BJ (cell line): Measurements from ENCODE around the gene IZUMO4. TPM values are rescaled to one million over a fixed set of nuclear protein-coding genes. Genes with fewer than 3 reads are reported as not detected.

Source experiments
- CTCF ChIA-PET: fragments of 350-600 bp; formaldehyde crosslinking; extraction: SDS; loops from one replicate; lab custom pipeline; 2021; ENCODE audit warnings: antibody characterized with exemption, inconsistent platforms; lab: Yijun Ruan, JAX
- POLR2A ChIA-PET: fragments of 300-600 bp; sonication (Branson Sonifier 250); formaldehyde crosslinking; extraction: SDS; loops from one replicate; lab custom pipeline; 2021; ENCODE audit warnings: antibody characterized with exemption; lab: Charles Lee
- DNase-seq: peaks from one replicate; pipeline ENCODE4 v3.0.0-alpha.2; 2011; ENCODE audit warnings: low read depth
- H3K27me3 ChIP-seq: 2 replicates; pipeline ENCODE4 v1.6.0; 2011; ENCODE audit warnings: low read length; ENCODE audit not compliant: control insufficient read depth, insufficient read depth
- H3K36me3 ChIP-seq: 2 replicates; pipeline ENCODE4 v1.5.1; 2011; ENCODE audit warnings: low read length; ENCODE audit not compliant: control insufficient read depth, insufficient read depth
- H3K4me3 ChIP-seq: 2 replicates; pipeline ENCODE4 v1.5.1; 2011; ENCODE audit warnings: low read depth, mild to moderate bottlenecking, control low read depth, low read length
- polyA plus RNA-seq: library from polyadenylated mRNA; depleted of rRNA; stranded (reverse); fragments of >200 nt; gene quantifications from 2 replicates; pipeline ENCODE4 v1.2.3, GENCODE V29; 2011
- TF ChIP-seq, protein P1 (sequence below): IDR thresholded peaks from 2 replicates; pipeline ENCODE4 v1.5.1; 2011; ENCODE audit warnings: low read depth, mild to moderate bottlenecking, control low read depth, inconsistent platforms, low read length, moderate library complexity; ENCODE audit not compliant: insufficient read depth

IZUMO4 gene
- polyA plus RNA-seq, 1 experiment: 1.3 TPM

- ChIA-PET POLR2A (interaction anchor here (0.6 kb wide), 1 partner anchor 16 kb away, joined by 3 read pairs; no protein-coding TSS in a partner anchor), CTCF (interaction anchor here (0.5 kb wide), 1 partner anchor 340 kb away, joined by 5 read pairs; no protein-coding TSS in a partner anchor)
- Histone ChIP-seq H3K36me3 (peaks cover 30% of the 10 kb centered on the region), H3K27me3 (no peaks in the 10 kb centered on the region), H3K4me3 (no peak overlapping the region)
- TF ChIP-seq, protein P1, sequence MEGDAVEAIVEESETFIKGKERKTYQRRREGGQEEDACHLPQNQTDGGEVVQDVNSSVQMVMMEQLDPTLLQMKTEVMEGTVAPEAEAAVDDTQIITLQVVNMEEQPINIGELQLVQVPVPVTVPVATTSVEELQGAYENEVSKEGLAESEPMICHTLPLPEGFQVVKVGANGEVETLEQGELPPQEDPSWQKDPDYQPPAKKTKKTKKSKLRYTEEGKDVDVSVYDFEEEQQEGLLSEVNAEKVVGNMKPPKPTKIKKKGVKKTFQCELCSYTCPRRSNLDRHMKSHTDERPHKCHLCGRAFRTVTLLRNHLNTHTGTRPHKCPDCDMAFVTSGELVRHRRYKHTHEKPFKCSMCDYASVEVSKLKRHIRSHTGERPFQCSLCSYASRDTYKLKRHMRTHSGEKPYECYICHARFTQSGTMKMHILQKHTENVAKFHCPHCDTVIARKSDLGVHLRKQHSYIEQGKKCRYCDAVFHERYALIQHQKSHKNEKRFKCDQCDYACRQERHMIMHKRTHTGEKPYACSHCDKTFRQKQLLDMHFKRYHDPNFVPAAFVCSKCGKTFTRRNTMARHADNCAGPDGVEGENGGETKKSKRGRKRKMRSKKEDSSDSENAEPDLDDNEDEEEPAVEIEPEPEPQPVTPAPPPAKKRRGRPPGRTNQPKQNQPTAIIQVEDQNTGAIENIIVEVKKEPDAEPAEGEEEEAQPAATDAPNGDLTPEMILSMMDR: no peak
- no peak for DNase-seq
These were observed 43.4 kb downstream of the IZUMO4 start for GRCh38 chr19:2140138-2140569.

DNA sequence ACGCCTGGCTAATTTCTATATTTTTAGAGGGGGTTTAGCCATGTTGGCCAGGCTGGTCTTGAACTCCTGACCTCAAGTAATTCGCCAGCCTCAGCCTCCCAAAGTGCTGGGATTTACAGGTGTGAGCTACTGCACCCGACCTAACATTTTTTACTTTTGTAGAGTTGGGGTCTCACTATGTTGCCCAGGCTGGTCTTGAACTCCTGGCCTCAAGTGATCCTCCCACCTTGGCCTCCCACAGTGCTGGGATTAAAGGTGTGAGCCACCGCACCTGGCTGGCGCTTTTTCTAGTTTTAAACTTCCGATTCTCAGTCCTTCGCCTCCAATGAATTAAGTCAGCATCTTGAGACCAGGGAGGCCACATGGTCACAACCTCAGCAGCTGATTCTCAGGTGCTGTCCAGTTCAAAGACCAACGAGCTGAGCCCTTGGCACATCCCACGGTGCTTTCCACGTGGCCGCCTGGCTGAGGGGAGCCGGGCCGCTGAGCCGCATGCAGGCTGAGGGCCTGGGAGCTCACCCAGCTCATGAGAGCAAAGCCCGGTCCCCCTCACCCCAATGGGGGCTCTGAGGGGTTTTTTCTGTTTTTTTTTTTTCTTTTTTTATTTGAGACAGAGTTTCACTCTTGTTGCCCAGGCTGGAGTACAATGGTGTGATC is 45.6 kb downstream of the IZUMO4 start:
- POLR2A ChIA-PET: no interaction called here
- TF ChIP-seq, protein P1: no peak
- Histone ChIP-seq H3K36me3 (peaks cover 17% of the 10 kb centered on the region), H3K27me3 (no peaks in the 10 kb centered on the region), H3K4me3 (no peak overlapping the region)
- no peak for DNase-seq
- CTCF ChIA-PET: interaction anchor here (0.6 to 0.7 kb wide), 2 partner anchors 133 to 191 kb away, joined by 3 read pairs; no protein-coding TSS in a partner anchor

- Histone ChIP-seq H3K36me3 (peaks cover 10% of the 10 kb centered on the region), H3K27me3 (no peaks in the 10 kb centered on the region), H3K4me3 (no peak overlapping the region)
- DNase-seq: no peak
- ChIA-PET POLR2A (no interaction called here), CTCF (interaction anchor here (1.4 kb wide), 1 partner anchor 91 kb away, joined by 3 read pairs; the partner anchor contains the start of gene PLEKHJ1)
- TF ChIP-seq, protein P1: no peak
These were observed 47.5 kb downstream of the IZUMO4 start for GRCh38 chr19:2144190-2144589.

- no peak for DNase-seq
- TF ChIP-seq, protein P1: no peak
- H3K36me3 ChIP-seq: peaks cover 6% of the 10 kb centered on the region
- no peak overlapping the region for H3K4me3 ChIP-seq
- ChIA-PET CTCF (interaction anchor here (0.7 kb wide), 1 partner anchor 14 kb away, joined by 3 read pairs; no protein-coding TSS in a partner anchor), POLR2A (interaction anchor here (0.6 kb wide), 2 partner anchors 119 to 395 kb away, joined by 3 read pairs; no protein-coding TSS in a partner anchor)
- no peaks in the 10 kb centered on the region for H3K27me3 ChIP-seq
These were observed 49.1 kb downstream of the IZUMO4 start for GRCh38 chr19:2145831-2146241.

DNA sequence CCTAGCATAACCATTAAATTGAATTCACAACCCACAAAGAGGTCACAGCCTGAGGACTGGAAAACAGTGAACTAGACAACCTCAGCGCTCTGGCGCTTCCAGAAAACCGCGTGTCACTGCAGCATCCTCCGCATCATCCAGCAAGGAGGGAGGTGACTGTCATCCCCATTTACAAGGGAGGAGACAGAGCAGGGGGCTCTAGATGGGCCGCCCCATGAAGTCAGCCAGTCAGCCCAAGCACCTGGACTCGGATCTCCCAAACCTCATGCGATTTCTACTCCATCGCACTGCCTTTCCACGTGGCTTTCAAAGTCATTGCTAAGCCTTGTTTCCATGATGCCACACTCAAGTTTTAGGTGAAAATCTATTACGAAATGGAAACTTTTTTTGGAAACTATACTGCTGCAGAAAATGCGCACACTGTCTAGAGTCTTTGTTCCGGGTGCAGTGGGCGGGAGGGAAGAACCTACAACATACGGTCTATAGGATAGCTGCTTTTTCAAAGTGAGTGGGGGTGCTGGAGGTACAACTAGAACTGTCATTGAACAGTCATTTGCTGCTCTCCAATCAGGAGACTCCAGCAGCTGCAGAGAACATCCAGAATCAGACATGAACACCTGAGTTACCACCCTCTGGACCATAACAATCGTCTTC is 51.9 kb downstream of the IZUMO4 start:
- TF ChIP-seq, protein P1: no peak
- Histone ChIP-seq H3K36me3 (peaks cover 6% of the 10 kb centered on the region), H3K4me3 (no peak overlapping the region), H3K27me3 (no peaks in the 10 kb centered on the region)
- DNase-seq: no peak
- ChIA-PET POLR2A (no interaction called here), CTCF (no interaction called here)
